ENCODE measurements around the gene ZNF91. TPM values are rescaled to one million over a fixed set of nuclear protein-coding genes. Genes with fewer than 3 reads are reported as not detected.

ZNF91 gene
- total and polyA plus RNA-seq, 2 donors (not counting 1 experiment from before 2014, with no cell fraction given), result 10.9 to 17.8 TPM

DNA sequence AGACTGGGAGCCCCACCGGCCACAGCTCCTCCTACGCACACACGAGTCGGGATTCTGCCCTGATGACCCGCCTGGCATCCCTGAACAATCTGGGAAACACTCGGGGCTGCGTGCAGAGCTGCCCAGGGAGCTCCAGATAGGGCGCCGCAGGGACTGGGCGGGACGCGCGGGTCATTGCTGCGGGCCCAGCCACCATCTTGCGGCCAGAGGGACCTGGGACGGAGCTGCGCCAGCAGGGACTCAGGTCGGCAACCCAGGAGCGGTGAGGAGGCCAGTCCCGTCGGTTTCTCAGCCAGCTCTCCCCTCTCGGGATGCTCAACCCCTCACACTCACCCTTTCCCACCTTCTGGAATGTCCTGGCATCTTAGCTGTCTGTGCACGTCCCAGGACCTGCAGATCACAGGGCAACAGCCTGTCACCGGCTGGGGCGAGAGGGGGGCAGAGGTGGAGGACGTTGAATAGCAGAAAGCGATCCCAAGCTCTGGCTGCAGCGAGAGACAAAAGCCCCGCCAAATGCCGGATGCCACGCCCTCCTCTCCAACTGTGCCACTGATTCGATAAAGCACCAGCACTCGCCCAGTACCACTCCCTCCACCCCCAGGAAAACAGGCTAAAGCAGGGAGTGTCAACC is 20.4 kb upstream of the ZNF91 start:
- H3K4me2 ChIP-seq (ENCODE audit: extremely low read depth, insufficient read depth, low read length), result peak overlapping the region; percentile 44
- H3K27me3 ChIP-seq (ENCODE audit: control insufficient read depth, insufficient read depth, low read length), result no peaks in the 10 kb centered on the region
- TF ChIP-seq CTCF (conservative IDR thresholded peaks at IDR 0.05 in 1 of 2, IDR thresholded peaks at IDR 0.05 in 1 of 2; ENCODE audit: low read depth in 1 of 2, low read length in 2 of 2) (no peak), EZH2 (IDR thresholded peaks at IDR 0.05; ENCODE audit: low read length, missing control alignments) (no peak)
- peak overlapping the region; percentile 30 for H2AFZ ChIP-seq (ENCODE audit: low read length)
- no peaks in the 10 kb centered on the region for H3K36me3 ChIP-seq (ENCODE audit: control insufficient read depth, insufficient read depth, low read length)
- no peaks in the 10 kb centered on the region for H3K9me3 ChIP-seq (ENCODE audit: control insufficient read depth, insufficient read depth, low read depth, low read length)
- H3K27ac ChIP-seq (ENCODE audit: insufficient read depth, low read length), result no peak overlapping the region
- no peaks in the 10 kb centered on the region for H3K79me2 ChIP-seq (ENCODE audit: control insufficient read depth, insufficient read depth, low read length)
- DNase-seq (ENCODE audit: low read depth in 2 of 2), result peak in 1 of 2 donors; percentile 17
- peak overlapping the region in 3 of 4 experiments; percentile 10 to 51 (median 33) for H3K4me3 ChIP-seq (replicated peaks in 1 of 4; ENCODE audit: control extremely low read depth in 1 of 4, insufficient read depth in 1 of 4, low read depth in 3 of 4, low read length in 4 of 4)
- H3K4me1 ChIP-seq (ENCODE audit: control insufficient read depth, extremely low read depth, insufficient read depth, low read length), result no peaks in the 10 kb centered on the region
- H3K9ac ChIP-seq (ENCODE audit: insufficient read depth, low read length), result no peak overlapping the region
- no peaks in the 10 kb centered on the region for H4K20me1 ChIP-seq (ENCODE audit: control insufficient read depth, extremely low read depth, insufficient read depth, low read length)

- DNase-seq (ENCODE audit: low read depth in 2 of 2), result no peak
- no peaks in the 10 kb centered on the region for H3K27me3 ChIP-seq (ENCODE audit: control insufficient read depth, insufficient read depth, low read length)
- no peaks in the 10 kb centered on the region for H3K36me3 ChIP-seq (ENCODE audit: control insufficient read depth, insufficient read depth, low read length)
- no peak overlapping the region for H2AFZ ChIP-seq (ENCODE audit: low read length)
- H3K9me3 ChIP-seq (ENCODE audit: control insufficient read depth, insufficient read depth, low read depth, low read length), result no peaks in the 10 kb centered on the region
- H3K27ac ChIP-seq (ENCODE audit: insufficient read depth, low read length), result no peak overlapping the region
- H3K4me3 ChIP-seq (replicated peaks in 1 of 4; ENCODE audit: control extremely low read depth in 1 of 4, insufficient read depth in 1 of 4, low read depth in 3 of 4, low read length in 4 of 4), result peak overlapping the region in 2 of 4 experiments; percentile 33 to 51
- peak overlapping the region; percentile 44 for H3K4me2 ChIP-seq (ENCODE audit: extremely low read depth, insufficient read depth, low read length)
- no peaks in the 10 kb centered on the region for H3K4me1 ChIP-seq (ENCODE audit: control insufficient read depth, extremely low read depth, insufficient read depth, low read length)
- no peak overlapping the region for H3K9ac ChIP-seq (ENCODE audit: insufficient read depth, low read length)
- TF ChIP-seq CTCF (conservative IDR thresholded peaks at IDR 0.05 in 1 of 2, IDR thresholded peaks at IDR 0.05 in 1 of 2; ENCODE audit: low read depth in 1 of 2, low read length in 2 of 2), result no peak
- TF ChIP-seq EZH2 (IDR thresholded peaks at IDR 0.05; ENCODE audit: low read length, missing control alignments), result no peak
- no peaks in the 10 kb centered on the region for H4K20me1 ChIP-seq (ENCODE audit: control insufficient read depth, extremely low read depth, insufficient read depth, low read length)
- H3K79me2 ChIP-seq (ENCODE audit: control insufficient read depth, insufficient read depth, low read length), result no peaks in the 10 kb centered on the region
Measured at GRCh38 chr19:23415034-23415433, 19.8 kb upstream of the ZNF91 start.

GRCh38 chr19:23410155-23410554 is 14.9 kb upstream of the ZNF91 start:
- Histone ChIP-seq H3K9ac (ENCODE audit: insufficient read depth, low read length) (no peak overlapping the region), H2AFZ (ENCODE audit: low read length) (no peak overlapping the region), H4K20me1 (ENCODE audit: control insufficient read depth, extremely low read depth, insufficient read depth, low read length) (no peaks in the 10 kb centered on the region), H3K36me3 (ENCODE audit: control insufficient read depth, insufficient read depth, low read length) (no peaks in the 10 kb centered on the region), H3K9me3 (ENCODE audit: control insufficient read depth, insufficient read depth, low read depth, low read length) (no peaks in the 10 kb centered on the region), H3K4me2 (ENCODE audit: extremely low read depth, insufficient read depth, low read length) (no peak overlapping the region), H3K4me3 (replicated peaks in 1 of 4; ENCODE audit: control extremely low read depth in 1 of 4, insufficient read depth in 1 of 4, low read depth in 3 of 4, low read length in 4 of 4) (no peak overlapping the region), H3K27ac (ENCODE audit: insufficient read depth, low read length) (no peak overlapping the region), H3K79me2 (ENCODE audit: control insufficient read depth, insufficient read depth, low read length) (no peaks in the 10 kb centered on the region), H3K4me1 (ENCODE audit: control insufficient read depth, extremely low read depth, insufficient read depth, low read length) (no peaks in the 10 kb centered on the region), H3K27me3 (ENCODE audit: control insufficient read depth, insufficient read depth, low read length) (no peaks in the 10 kb centered on the region)
- DNase-seq (ENCODE audit: low read depth in 2 of 2), result no peak
- TF ChIP-seq CTCF (conservative IDR thresholded peaks at IDR 0.05 in 1 of 2, IDR thresholded peaks at IDR 0.05 in 1 of 2; ENCODE audit: low read depth in 1 of 2, low read length in 2 of 2) (no peak), EZH2 (IDR thresholded peaks at IDR 0.05; ENCODE audit: low read length, missing control alignments) (no peak)

Data from fibroblast of lung (primary cell).